Stimulated activated CD4-positive, alpha-beta T cell treated with anti-CD3 and anti-CD28 coated beads, Interleukin-12 subunit alpha, Interleukin-12 subunit beta, amount 100 ng/mL, for 48 hours (primary cell): ENCODE measurements around the gene GCDH.
"Not testable (repeated sequence)": the region's sequence is repeated elsewhere in the genome, so short reads cannot be mapped to it uniquely, and the experiment has no call there.

ENCODE experiments used
- DNase-seq, 3 donors: peaks; one replicate each; pipeline ENCODE4 v3.0.0-alpha.2; 2020; ENCODE audit warnings: low read depth in 2 of 3, low spot score in 1 of 3

The GCDH gene

GRCh38 chr19:12899891-12900518 lies 9.0 kb downstream of the GCDH start:
- DNase-seq = no peak

GRCh38 chr19:12907166-12907565 lies 16.2 kb downstream of the GCDH start:
- DNase-seq = no peak

GRCh38 chr19:12912571-12912970 lies 21.6 kb downstream of the GCDH start:
- DNase-seq = no peak

DNA sequence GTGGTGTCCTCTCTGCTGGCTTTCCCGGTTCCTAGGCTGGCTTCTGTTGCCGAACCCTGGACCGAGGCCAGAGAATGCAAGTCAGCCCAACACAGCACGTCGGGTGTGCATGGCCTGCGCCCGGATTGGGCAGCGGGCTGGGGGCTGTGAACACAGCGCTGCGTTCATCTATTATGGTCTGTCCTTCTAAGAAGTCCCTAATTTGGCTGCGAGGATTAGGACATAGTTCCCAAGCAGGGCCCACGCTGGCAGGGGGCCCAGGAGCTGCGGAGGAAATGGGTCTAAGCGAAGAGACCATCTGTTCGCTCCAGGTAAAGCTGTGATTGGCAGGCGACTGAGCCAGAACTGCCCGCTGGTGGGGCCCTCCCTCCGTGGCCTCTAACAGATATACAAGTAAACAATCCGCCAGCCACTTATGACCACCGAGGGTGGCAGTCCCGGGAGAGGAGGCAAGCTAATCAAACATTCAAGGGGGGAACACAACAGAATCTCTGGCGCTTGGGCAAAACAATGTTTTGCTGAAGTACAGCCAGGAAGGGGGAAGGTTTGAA lies 22.1 kb downstream of the GCDH start:
- no peak for DNase-seq

DNA sequence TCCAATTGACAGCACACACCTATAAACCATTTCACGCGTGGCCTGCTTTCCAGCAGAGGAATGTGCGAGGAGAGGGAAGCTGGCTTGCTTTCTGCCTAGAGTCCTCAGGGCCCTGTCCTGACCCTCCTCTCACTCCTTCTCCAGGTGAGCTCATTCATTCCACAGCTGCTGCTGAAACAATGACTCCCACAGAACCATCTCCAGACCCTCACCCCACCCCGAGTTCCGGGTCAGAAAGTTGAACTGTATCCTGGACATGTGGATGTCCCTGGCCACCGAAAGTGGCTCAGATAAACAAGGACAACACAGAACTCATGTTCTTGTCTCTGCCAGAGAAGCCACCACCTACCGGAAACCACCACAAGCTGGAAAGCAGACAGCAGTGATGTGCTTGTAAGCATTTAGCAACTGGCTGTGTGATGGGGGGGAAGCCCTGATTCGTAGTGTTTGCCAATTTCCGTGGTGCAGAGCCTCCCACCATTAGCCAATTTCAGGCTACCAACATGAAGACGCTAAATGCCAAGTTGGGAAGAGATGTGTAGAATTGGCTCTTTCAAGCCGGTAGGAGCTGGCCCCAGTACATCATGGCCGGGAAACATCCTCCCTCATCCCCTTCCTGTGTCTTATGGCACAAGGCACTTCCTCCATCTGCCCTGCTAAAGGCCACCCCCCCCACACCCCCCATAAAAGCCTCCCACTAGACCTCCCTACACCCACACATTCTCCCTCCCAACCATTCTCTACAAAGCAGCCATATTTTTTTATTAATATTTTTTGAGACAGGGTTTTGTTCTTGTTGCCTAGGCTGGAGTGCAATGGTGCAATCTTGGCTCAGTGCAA lies 23.1 kb downstream of the GCDH start:
- DNase-seq = no peak

DNA sequence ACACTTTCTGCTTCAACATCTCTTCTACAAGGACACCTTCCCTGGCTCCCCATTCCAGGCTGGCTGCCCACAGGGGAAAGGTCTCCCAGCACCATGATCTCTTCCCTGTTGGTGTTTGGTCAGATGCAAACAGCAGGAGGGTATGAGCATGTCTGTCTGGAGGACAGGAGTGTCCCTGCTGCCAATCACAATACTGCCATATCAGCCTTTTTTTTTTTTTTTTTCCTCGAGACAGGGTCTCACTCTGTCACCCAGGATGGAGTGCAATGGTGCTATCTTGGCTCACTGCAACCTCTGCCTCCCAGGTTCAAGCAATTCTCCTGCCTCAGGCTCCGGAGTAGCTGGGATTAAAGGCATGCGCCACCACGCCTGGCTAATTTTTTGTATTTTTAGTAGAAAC lies 24.9 kb downstream of the GCDH start:
- not testable (repeated sequence) for DNase-seq

- DNase-seq = no peak
These were observed 27.3 kb downstream of the GCDH start for GRCh38 chr19:12918253-12918652.

- DNase-seq = no peak
These were observed 30.1 kb downstream of the GCDH start for GRCh38 chr19:12921047-12921446.

DNA sequence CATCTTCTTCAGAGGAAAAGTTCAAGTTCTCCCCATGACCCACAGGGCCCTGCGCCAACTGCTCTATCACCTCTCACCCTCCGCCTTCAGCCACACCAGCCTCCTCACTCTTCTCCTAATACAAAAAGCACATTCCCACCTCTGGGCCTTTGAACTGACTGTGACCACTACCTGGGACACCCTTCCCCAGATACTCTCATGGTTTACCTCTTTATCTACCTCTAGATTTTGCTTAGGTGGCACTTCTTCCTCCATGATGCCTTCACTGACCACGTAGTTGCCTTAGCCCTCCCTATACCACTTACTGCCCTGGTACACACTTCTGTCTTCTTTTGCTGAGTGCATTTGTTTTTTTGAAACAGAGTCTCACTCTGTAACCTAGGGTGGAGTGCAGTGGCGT lies 32.0 kb downstream of the GCDH start:
- DNase-seq = no peak

DNA sequence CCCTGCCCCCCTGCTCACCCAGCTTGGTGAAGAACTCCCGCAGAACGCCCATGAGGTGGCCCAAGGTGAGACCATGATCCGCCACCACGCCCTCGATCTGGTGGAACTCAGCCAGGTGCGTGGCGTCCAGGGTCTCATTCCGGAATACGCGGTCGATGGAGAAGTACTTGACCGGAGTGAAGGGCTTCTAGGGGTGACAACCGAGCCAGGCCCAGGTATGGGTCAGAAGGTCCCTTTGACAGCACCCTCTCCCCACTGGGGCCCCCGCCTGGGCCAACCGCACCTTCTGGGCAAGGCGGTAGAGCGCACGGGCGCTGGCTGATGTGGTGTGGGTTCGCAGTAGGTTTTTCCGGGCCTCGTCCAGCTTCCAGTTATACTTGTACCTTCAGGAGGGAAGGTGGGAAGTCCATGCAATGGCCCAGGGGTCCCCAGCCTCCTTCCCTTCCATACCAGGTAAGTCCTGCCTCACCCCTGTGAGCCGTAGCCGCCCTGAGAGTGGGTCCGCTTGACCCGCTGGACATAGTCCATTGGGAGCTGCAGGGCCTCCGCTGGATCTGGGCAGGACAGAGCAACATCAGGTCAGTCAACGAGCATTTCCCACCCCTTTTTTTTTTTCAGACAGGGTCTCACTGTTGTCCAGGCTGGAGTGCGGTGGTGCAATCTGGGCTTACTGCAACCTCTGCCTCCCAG lies 33.8 kb downstream of the GCDH start:
- DNase-seq = no peak

DNA sequence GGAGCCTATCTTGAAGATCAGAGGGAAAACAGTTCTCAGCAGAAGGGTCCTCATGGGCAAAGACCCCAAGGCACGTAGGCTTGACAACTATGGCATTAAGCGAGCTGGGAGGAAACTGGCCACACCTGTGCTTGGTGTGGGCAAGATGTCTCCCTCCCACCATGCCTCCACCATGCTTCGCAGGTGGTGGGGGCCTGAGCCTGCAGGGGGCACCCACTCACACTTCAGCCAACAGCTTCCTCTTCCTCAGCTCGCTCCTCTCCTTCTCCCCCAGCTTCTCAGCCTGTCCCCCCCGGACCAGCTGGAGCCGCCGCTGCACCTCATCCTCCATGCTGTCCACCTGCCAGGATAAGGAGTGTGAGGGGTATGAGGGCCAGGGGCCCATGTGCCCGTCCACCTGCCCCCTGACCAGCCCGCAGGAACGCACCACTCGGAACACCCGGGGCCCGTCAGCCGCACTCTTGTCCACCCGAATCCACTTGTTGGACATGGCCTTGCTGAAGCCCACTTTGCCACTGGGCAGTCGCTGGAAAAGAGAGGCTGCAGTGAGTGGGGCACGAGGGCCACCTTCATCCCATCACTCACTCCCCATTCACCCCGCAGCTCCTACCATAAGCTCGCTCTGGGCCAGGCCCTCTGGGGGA lies 39.2 kb downstream of the GCDH start:
- DNase-seq = no peak

GRCh38 chr19:12932392-12933286 lies 41.7 kb downstream of the GCDH start:
- DNase-seq = no peak

- DNase-seq = peak; percentile 86 to 88 (median 88)
These were observed 42.5 kb downstream of the GCDH start, which contains the start of gene FARSA for GRCh38 chr19:12933287-12934072. Gene FARSA (minus strand): TSS chr19:12933711. CDS start chr19:12933696, 15 bp downstream.

- DNase-seq = no peak
These were observed 44.1 kb downstream of the GCDH start for GRCh38 chr19:12935071-12935470.

DNA sequence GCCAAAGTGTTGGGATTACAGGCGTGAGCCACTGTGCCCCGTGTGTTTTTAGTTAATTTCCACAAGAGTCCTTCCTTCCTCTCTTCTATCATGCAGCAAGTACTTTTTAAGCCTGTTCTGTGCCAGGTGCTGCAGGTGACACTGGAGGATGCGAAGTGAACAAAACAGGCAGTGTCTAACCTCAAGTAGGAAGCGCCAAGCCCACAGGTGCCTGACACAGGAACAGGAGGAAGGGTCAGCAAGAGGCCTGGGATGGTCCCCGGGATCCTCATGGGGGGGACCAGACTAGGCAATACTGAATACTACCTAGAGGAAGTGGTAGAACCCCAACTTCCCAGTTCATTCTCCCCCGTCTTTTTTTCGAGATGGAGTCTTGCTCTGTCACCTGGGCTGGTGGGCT lies 45.6 kb downstream of the GCDH start:
- no peak for DNase-seq

DNA sequence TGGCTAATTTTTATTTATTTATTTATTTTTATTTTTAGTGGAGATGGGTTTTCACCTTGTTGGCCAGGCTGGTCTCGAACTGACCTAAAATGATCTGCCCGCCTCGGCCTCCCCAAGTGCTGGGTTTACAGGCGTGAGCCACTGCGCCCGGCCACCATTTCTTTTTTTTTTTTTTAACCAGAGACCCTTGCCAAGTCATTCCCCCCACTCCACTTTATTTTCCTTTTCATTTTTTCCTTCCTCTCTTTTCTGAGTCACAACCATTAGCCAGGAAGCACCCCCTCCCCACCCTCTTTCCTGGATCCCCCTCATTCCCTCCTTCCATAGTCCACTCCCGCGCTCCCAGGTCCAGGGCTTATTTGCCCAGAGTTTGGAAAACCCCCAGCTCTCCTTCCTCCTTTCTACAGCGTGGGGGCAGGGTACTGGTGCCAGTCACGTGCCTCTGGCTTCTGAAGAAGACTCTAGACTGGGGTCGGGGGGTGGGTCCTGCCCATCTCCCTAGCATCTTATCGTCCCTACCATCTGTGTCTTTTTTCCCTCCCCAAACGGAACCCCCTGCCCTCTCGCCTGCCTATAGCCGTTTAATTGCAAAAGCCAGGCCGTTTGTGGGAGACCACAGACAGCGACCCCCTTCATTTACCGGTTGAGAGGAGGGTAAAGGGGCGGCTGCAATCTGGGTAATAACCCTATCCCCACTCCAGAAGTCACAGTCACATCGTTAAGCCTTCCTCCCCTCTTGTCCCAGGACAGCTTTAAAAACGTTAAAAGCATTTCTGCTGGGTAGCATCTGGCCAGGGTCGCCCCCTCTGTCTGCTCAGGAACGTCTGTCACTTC lies 46.4 kb downstream of the GCDH start:
- DNase-seq = no peak

- DNase-seq = peak; percentile 97 to 100 (median 99)
These were observed 47.2 kb downstream of the GCDH start, which contains the start of gene CALR for GRCh38 chr19:12937927-12938778. Gene CALR (plus strand): TSS chr19:12938609. CDS start chr19:12938680, 71 bp downstream.
